NK-92 treated with Interleukin-12 subunit alpha and Interleukin-12 subunit beta, amount 100 ng/mL, for 24 hours (cell line): ENCODE measurements around the gene BPIFB6.
"Not testable (repeated sequence)": the region's sequence is repeated elsewhere in the genome, so short reads cannot be mapped to it uniquely, and the experiment has no call there.

Experiments
- DNase-seq: peaks from one replicate; lab custom pipeline; 2025; lab: John Stamatoyannopoulos, UW

BPIFB6 gene

GRCh38 chr20:33028875-33029274 is 2.6 kb upstream of the BPIFB6 start:
- DNase-seq: no peak

DNA sequence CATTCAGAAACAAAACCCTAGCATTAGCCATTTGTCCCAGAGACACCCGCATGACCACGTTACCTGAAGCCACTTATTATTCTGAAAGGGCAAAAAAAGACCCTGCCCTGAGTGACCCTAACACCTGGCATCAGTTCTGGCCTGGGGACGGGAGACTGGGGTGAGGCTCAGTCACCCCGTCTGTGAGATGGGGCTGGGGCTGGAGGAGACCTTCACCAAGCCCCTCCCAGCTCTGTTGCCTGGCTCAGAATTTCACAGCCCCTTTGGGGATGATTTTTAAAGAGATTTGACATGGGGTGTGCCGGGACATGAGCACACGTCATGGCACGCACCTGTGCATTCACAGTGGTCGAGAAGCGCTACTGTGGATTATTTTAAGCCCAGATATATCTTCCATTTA is 1.4 kb upstream of the BPIFB6 start:
- no peak for DNase-seq

- no peak for DNase-seq
Observed at GRCh38 chr20:33030569-33030968, 879 bp upstream of the BPIFB6 start.

DNA sequence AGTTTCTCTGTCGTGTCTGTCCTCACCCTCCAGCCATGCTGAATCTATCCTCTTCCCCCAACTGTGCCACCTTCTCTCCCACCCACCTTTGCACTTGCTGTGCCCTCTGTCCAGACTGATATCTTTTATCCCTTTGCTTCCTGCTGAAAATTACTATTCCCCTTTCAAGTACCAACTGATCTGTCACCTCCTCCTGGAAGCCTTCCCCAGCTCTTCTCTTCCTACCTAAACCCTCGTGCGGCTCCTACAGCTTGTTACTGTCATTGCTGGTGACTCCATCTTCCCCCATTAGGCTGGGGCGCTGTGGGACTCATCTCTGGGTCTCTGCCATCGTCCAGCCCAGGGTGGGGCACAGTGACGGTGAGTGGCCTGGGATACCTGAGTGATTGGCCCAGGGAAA is 1.1 kb downstream of the BPIFB6 start:
- no peak for DNase-seq

GRCh38 chr20:33033381-33033780 is 1.9 kb downstream of the BPIFB6 start:
- DNase-seq: no peak

DNA sequence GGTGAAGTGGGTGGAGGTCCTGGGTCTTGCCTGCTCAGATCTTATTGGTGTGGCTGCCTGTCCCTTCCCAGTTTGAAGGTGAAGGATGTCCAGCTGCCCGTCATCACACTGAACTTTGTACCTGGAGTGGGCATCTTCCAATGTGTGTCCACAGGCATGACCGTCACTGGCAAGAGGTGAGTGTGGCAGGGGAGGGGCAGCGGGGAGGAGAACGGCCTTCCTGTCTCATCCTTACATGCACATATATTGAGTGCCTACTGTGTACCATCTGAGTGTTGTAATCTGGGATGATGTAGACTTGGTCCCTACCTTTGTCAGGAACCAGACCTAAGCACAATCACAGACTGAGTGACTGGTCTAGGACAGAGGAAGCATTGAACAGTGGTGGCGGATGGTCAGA is 2.7 kb downstream of the BPIFB6 start:
- DNase-seq: no peak

DNA sequence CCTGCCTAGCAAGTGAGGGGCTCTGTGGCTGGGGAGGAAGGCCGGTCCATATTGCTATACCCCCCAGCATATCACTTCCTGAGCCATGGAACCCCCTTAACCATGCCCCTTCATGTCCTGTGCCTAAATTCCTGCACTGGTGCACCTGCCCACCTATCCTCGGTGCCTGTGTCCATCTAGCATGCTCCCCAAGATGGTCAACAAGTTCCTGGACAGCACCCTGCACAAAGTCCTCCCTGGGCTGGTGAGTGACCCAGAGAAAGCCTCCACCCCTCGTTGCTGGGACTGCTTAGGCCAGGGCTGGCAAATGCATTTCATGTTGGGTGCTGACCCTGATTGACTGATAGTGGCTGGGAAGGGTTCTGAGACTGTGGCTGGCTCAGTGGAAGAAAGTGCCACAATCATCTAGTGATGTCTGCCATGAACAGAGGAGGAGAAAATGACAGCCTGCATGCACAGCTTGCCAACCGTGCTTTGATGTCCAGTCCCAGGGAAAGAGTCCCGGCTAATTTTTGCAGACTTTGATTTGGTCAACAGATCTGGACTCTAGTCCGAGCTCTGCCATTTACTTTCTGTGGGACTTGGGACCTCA is 3.5 kb downstream of the BPIFB6 start:
- no peak for DNase-seq

GRCh38 chr20:33037456-33037855 is 6.0 kb downstream of the BPIFB6 start:
- DNase-seq: no peak

DNA sequence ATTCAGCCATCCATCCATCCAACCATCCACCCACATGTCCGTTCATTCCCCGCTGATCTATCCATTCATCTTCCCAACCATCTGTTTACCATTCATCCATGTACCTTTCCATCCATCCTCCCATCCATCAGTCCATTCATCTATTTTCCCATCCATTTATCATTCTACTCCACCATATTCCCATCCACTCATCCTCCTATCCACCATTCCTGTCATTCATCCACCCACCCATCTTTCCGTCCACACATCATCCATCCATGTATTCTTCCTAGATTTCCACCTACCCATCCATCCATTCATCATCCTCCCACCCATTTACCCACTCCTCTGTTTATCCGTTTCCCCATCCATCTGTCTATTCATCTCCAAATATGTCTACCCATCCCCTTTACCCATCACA is 6.8 kb downstream of the BPIFB6 start:
- no peak for DNase-seq

DNA sequence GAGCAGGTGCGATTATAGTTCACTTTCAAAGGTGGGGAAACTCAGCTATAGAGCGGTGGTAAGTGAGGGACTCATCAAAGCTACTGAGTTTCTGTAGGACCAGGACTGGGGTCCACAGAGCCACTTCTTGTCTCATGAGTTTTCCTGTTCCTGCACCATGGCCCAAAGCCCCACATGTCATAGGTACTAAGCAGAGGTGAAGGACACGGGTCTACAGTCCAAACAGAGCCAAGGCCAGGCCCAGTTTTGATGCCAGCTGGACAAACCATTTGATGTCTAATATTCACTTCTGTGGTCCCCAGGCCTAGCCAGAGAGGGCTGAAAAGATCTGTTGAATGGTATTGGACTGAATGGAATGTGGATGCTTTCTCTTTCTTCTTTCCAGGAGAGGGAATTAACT is 11.0 kb downstream of the BPIFB6 start:
- DNase-seq: no peak

GRCh38 chr20:33042983-33043730 is 11.7 kb downstream of the BPIFB6 start:
- no peak for DNase-seq

GRCh38 chr20:33043731-33044181 is 12.3 kb downstream of the BPIFB6 start:
- DNase-seq: no peak

GRCh38 chr20:33045129-33045721 is 13.8 kb downstream of the BPIFB6 start:
- DNase-seq: not testable (repeated sequence)

GRCh38 chr20:33046412-33046811 is 15.0 kb downstream of the BPIFB6 start:
- DNase-seq: no peak

DNA sequence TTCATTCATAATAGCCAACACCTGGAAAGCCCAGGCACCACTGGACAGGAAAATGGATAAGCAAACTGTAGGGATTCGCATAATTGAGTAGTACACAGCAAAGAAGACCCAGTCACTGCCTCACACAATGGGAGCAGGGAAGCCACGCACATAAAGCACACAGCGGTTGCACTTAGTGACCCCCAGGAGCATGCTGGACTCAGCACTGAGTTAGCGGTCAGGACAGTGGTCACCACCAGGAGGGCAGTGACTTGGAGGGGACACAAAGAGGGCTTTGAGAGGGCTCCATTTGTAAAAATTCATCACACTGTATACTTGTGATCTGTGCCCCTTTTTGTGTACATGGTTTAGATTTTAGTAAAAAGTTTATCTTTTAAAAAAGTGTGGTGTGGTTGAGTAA is 19.9 kb downstream of the BPIFB6 start:
- no peak for DNase-seq

- DNase-seq: no peak
Observed at GRCh38 chr20:33053291-33054106, 22.1 kb downstream of the BPIFB6 start, which contains the start of gene BPIFB3. BPIFB3 (plus strand) TSS chr20:33053903; CDS start chr20:33055436, 1,533 bp downstream.

GRCh38 chr20:33054381-33054780 is 22.9 kb downstream of the BPIFB6 start:
- DNase-seq: no peak

- no peak for DNase-seq
Observed at GRCh38 chr20:33054791-33055190, 23.3 kb downstream of the BPIFB6 start.

GRCh38 chr20:33059136-33059535 is 27.7 kb downstream of the BPIFB6 start:
- no peak for DNase-seq

DNA sequence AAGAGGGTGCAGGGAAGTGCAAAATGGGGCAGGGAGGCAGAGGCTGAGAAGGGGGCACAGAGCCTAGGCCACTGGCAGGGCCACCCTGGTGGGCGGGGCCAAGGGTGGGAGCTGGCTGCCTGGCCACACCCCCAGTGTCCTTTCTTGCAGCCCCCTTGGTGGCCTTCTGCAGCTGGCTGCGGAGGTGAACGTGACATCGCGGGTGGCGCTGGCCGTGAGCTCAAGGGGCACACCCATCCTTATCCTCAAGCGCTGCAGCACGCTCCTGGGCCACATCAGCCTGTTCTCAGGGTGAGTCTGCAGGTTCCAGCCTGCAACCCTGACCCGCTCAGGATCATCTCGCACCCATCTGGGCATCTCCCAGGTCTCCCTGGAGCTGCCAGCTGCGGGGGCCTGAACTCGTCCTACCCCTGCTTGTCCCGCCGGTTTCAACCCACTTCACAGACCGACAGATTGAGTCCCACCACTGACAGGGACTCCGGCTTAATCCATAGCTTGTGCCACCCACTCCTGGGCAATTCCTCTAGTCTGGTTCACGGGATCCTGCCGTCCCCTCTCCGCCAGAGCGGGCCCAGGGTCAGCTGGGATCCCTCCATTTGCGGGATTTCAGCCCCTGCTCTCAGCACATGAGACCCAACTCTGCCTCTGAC is 28.4 kb downstream of the BPIFB6 start:
- DNase-seq: no peak

- no peak for DNase-seq
Observed at GRCh38 chr20:33061658-33062028, 30.2 kb downstream of the BPIFB6 start.
